Measurements from ENCODE around the gene ZNF768. TPM values are rescaled to one million over a fixed set of nuclear protein-coding genes. Genes with fewer than 3 reads are reported as not detected.

The ZNF768 gene
- total RNA-seq, 1 experiment from 2014 or later, result 48.8 TPM

DNA sequence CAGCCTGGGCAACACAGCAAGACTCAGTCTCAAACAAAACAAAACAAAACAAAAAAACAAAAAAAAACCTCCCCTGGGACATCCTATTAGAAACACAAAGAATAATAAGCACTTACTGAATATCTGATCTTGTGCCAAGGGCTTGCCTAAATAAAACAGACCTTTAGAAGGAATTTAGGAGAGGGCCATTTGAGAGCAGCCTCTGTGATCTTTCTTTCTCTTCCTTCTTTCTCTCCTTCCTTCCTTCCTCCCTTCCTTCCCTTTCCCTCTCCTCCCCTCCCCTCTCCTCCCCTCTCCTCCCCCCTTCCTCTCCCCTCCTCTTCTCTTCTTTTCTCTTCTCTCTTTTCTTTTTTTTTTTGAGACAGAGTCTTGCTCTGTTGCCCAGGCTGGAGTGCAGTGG lies 41.5 kb downstream of the ZNF768 start:
- Histone ChIP-seq H3K4me3 (replicated peaks in 1 of 2; ENCODE audit: low read depth in 1 of 2, low read length in 2 of 2) (no peak overlapping the region), H2AFZ (ENCODE audit: low read depth, low read length, poor library complexity, severe bottlenecking) (no peak overlapping the region), H3K4me2 (ENCODE audit: low read length) (no peak overlapping the region), H3K4me1 (ENCODE audit: control insufficient read depth in 1 of 2, insufficient read depth in 2 of 2, low read length in 2 of 2) (peaks cover 0 to 6% of the 10 kb centered on the region in 2 experiments; a peak in 2 of 4 replicates), H4K20me1 (ENCODE audit: insufficient read depth) (no peaks in the 10 kb centered on the region), H3K79me2 (ENCODE audit: insufficient read depth, low read length) (no peaks in the 10 kb centered on the region), H3K9me3 (ENCODE audit: control insufficient read depth in 1 of 2, insufficient read depth in 1 of 2, low read depth in 1 of 2, low read length in 2 of 2) (no peaks in the 10 kb centered on the region), H3K27me3 (ENCODE audit: insufficient read depth, low read length) (no peaks in the 10 kb centered on the region), H3K9me2 (ENCODE audit: insufficient read depth) (no peaks in the 10 kb centered on the region), H3K27ac (ENCODE audit: low read depth, low read length) (no peak overlapping the region), H3K9ac (ENCODE audit: low read length) (no peak overlapping the region), H3K36me3 (ENCODE audit: control insufficient read depth in 1 of 2, insufficient read depth in 2 of 2, low read length in 2 of 2) (no peaks in the 10 kb centered on the region)
- TF ChIP-seq CBX3 (IDR thresholded peaks at IDR 0.05; ENCODE audit: low read depth) (no peak), SRF (IDR thresholded peaks at IDR 0.05; ENCODE audit: low read depth) (no peak)
- TF ChIP-seq, protein P1, sequence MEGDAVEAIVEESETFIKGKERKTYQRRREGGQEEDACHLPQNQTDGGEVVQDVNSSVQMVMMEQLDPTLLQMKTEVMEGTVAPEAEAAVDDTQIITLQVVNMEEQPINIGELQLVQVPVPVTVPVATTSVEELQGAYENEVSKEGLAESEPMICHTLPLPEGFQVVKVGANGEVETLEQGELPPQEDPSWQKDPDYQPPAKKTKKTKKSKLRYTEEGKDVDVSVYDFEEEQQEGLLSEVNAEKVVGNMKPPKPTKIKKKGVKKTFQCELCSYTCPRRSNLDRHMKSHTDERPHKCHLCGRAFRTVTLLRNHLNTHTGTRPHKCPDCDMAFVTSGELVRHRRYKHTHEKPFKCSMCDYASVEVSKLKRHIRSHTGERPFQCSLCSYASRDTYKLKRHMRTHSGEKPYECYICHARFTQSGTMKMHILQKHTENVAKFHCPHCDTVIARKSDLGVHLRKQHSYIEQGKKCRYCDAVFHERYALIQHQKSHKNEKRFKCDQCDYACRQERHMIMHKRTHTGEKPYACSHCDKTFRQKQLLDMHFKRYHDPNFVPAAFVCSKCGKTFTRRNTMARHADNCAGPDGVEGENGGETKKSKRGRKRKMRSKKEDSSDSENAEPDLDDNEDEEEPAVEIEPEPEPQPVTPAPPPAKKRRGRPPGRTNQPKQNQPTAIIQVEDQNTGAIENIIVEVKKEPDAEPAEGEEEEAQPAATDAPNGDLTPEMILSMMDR (IDR thresholded peaks at IDR 0.05 in 2 of 3, conservative IDR thresholded peaks at IDR 0.05 in 1 of 3; ENCODE audit: borderline replicate concordance in 1 of 3, insufficient read depth in 1 of 3, low read depth in 2 of 3, low read length in 2 of 3), result no peak
- RAD21 ChIA-PET (ENCODE audit: low non-redundant PET in 1 of 2, low total read pairs in 2 of 2, uncharacterized antibody in 2 of 2, unreplicated experiment in 2 of 2), result no interaction called here
- POLR2A ChIA-PET, result no interaction called here
- ATAC-seq (no peak), DNase-seq (ENCODE audit: low read depth, low spot score) (no peak)
- intact Hi-C loops (cut with micrococcal nuclease), result no loop called here
- CTCF ChIA-PET, result no interaction called here
- no TSS peak for BruUV-seq (replicated peaks)

DNA sequence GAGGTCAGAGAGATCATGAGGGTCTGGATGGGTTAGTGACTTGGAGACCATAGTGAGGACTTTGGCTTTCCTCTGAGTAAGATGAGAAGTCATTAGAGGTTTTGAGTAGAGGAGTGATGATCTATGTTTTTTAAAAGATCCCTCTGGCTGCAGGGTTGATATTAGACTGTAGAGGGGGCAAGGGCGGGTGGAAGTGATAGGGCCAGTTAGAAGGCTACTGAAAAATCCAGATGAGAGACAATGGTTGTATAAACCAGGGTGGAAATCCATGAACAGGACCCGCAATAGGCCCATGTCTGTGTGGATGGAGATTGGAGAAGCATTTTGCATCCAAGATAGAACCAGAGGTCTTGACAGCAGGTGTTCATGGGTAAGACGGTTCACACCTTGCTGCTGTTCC lies 44.0 kb downstream of the ZNF768 start:
- DNase-seq (ENCODE audit: low read depth, low spot score), result peak; percentile 15
- ChIA-PET RAD21 (ENCODE audit: low non-redundant PET in 1 of 2, low total read pairs in 2 of 2, uncharacterized antibody in 2 of 2, unreplicated experiment in 2 of 2) (no interaction called here), POLR2A (no interaction called here), CTCF (interaction anchor here (1.2 kb wide), 1 partner anchor 53 kb away, joined by 3 read pairs; the partner anchor contains the start of gene DCTPP1)
- Histone ChIP-seq H3K4me1 (ENCODE audit: control insufficient read depth in 1 of 2, insufficient read depth in 2 of 2, low read length in 2 of 2) (peaks cover 0 to 6% of the 10 kb centered on the region in 2 experiments; a peak in 2 of 4 replicates), H3K27me3 (ENCODE audit: insufficient read depth, low read length) (no peaks in the 10 kb centered on the region), H4K20me1 (ENCODE audit: insufficient read depth) (no peaks in the 10 kb centered on the region), H3K4me3 (replicated peaks in 1 of 2; ENCODE audit: low read depth in 1 of 2, low read length in 2 of 2) (no peak overlapping the region), H3K36me3 (ENCODE audit: control insufficient read depth in 1 of 2, insufficient read depth in 2 of 2, low read length in 2 of 2) (no peaks in the 10 kb centered on the region), H3K9me2 (ENCODE audit: insufficient read depth) (no peaks in the 10 kb centered on the region), H2AFZ (ENCODE audit: low read depth, low read length, poor library complexity, severe bottlenecking) (peak overlapping the region; percentile 30), H3K9me3 (ENCODE audit: control insufficient read depth in 1 of 2, insufficient read depth in 1 of 2, low read depth in 1 of 2, low read length in 2 of 2) (no peaks in the 10 kb centered on the region), H3K9ac (ENCODE audit: low read length) (no peak overlapping the region), H3K79me2 (ENCODE audit: insufficient read depth, low read length) (no peaks in the 10 kb centered on the region), H3K4me2 (ENCODE audit: low read length) (no peak overlapping the region), H3K27ac (ENCODE audit: low read depth, low read length) (no peak overlapping the region)
- intact Hi-C loops (cut with micrococcal nuclease), result no loop called here
- no TSS peak for BruUV-seq (replicated peaks)
- peak; percentile 37 for TF ChIP-seq RAD21 (IDR thresholded peaks at IDR 0.05; ENCODE audit: low read depth)
- TF ChIP-seq, protein P1 (IDR thresholded peaks at IDR 0.05 in 2 of 3, conservative IDR thresholded peaks at IDR 0.05 in 1 of 3; ENCODE audit: borderline replicate concordance in 1 of 3, insufficient read depth in 1 of 3, low read depth in 2 of 3, low read length in 2 of 3), result peak; percentile 40 to 60 (median 56); a peak in 5 of 6 replicates
- TF ChIP-seq, protein P2, sequence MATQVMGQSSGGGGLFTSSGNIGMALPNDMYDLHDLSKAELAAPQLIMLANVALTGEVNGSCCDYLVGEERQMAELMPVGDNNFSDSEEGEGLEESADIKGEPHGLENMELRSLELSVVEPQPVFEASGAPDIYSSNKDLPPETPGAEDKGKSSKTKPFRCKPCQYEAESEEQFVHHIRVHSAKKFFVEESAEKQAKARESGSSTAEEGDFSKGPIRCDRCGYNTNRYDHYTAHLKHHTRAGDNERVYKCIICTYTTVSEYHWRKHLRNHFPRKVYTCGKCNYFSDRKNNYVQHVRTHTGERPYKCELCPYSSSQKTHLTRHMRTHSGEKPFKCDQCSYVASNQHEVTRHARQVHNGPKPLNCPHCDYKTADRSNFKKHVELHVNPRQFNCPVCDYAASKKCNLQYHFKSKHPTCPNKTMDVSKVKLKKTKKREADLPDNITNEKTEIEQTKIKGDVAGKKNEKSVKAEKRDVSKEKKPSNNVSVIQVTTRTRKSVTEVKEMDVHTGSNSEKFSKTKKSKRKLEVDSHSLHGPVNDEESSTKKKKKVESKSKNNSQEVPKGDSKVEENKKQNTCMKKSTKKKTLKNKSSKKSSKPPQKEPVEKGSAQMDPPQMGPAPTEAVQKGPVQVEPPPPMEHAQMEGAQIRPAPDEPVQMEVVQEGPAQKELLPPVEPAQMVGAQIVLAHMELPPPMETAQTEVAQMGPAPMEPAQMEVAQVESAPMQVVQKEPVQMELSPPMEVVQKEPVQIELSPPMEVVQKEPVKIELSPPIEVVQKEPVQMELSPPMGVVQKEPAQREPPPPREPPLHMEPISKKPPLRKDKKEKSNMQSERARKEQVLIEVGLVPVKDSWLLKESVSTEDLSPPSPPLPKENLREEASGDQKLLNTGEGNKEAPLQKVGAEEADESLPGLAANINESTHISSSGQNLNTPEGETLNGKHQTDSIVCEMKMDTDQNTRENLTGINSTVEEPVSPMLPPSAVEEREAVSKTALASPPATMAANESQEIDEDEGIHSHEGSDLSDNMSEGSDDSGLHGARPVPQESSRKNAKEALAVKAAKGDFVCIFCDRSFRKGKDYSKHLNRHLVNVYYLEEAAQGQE (IDR thresholded peaks at IDR 0.05; ENCODE audit: low read depth), result no peak
- peak; percentile 86 for ATAC-seq
